Activated CD4-positive, CD25-positive, alpha-beta regulatory T cell (primary cell): ENCODE measurements around the gene CD163.
"Not testable (repeated sequence)": the region's sequence is repeated elsewhere in the genome, so short reads cannot be mapped to it uniquely, and the experiment has no call there.

ENCODE experiments used
- DNase-seq, 4 experiments: peaks; one replicate each; lab custom pipeline; 2025; lab: John Stamatoyannopoulos, UW

The CD163 gene

GRCh38 chr12:7450667-7451066, 52.9 kb downstream of the CD163 start:
- no peak for DNase-seq

- DNase-seq = no peak
These were observed 55.5 kb downstream of the CD163 start for GRCh38 chr12:7448099-7448498.

DNA sequence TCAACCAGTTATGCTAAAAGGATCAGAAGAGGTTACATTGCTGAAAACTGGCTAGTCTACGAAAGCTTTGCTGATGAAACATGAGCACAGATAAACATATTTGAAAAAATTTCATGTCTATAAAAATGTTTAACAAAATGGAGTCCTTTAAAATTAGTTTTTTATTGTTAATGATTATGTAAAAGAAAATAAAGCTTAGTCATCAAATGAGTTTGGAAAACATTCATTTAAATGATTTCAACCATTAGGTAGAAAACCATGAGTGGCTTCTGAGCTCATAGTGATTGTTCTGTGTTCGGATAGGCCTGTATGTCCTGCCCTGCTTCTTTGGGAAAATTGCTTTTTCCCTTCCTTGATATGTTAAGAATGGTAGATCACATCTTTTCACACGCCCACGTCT, 59.0 kb downstream of the CD163 start:
- DNase-seq = no peak

DNA sequence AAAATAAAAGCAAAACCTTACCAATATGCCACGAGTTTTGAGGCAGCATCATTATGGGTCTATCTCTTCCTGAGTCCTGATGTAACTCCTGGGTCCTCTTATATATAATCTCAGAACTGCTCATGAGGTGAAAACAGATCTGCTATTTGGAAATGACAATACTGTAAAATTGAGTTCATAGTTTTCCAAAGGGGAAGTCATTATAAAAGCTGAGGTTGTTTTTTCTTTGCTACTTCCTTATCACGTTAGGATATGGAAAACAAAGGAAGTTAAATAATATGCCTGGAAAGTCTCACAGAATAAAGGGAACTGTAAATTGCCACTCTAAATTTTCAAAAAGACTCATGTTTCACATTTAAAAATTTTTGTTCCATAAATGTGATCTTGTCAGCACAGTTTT, 59.5 kb downstream of the CD163 start, which contains the start of gene CD163L1:
Gene CD163L1 (minus strand): TSS at position 78 of the 400 bp plus-strand sequence. CDS start 26 bp downstream, at position 52.
- DNase-seq = no peak

DNA sequence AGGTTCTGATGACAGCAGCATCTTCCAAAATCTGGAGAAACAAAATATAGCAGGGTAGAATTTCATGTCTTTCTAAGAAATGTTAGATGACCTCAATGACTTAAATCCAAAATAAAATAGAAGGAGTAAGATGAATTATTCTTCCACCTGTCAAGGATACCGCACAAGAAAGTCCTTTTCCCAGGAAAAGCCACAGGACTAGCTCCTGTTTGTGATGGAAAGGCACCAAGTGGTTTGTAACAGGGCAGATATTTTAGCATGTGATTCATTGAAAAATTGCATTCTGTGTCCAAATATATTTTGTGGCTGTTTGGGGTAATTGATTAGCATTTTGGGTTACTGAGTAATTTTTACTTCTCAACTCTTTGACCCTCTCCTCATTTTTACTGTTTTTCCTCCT, 62.4 kb downstream of the CD163 start:
- no peak for DNase-seq

- no peak for DNase-seq
These were observed 63.7 kb downstream of the CD163 start for GRCh38 chr12:7439579-7440505.

DNA sequence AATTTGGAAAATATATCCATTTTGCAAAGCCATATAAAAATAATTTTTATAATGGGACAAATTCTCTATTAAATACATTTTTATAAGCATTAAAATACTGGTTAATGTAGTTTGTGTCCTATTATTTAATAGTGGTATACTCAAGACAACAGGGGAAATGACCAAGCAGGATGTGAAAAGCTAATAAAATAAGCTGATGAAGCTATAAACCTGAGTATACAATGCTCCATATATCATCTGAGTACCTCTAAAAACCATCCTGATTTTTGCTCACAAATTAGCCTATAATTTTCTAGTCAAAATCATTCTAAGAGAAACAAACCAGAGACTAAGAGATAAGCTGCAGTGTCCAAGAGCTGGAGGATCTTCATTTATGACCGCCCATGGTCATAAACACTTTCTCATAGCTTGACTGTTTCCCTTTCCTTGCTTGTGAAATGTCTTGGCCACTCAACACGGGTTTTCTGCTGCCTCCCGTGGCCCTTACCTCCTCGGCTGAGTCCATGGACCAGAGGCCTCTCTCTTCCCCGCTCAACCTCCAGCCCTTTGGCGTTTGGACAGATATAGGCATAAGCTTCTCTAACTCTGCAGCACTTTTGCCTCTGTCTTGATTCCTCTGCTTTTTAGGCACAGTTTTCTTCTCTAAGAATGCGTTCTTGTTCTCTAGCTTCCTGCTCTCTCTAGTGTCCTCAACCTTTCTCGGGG, 65.1 kb downstream of the CD163 start:
- DNase-seq = not testable (repeated sequence)

- DNase-seq = not testable (repeated sequence)
These were observed 66.1 kb downstream of the CD163 start for GRCh38 chr12:7437494-7437893.

DNA sequence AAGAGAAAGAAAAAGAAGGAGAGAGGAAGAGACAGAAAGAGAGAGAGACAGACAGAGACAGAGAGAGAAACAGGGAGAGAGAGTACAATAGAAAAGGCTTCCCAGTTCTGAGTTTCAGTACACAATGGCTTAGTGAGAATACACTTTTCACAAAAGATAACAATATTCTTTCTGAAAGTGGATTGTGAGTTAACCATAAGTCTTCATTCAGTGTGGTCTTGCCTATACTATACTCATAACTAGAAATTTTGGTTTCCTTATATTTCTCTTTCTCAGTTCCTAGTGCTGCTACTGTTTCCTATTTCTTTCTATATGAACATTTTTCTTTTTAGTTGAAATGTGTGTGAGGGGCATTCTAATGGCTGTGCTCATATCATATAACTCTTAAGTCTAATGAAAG, 68.9 kb downstream of the CD163 start:
- DNase-seq = no peak

- DNase-seq = no peak
These were observed 70.2 kb downstream of the CD163 start for GRCh38 chr12:7433276-7433822.

GRCh38 chr12:7431993-7432685, 71.4 kb downstream of the CD163 start:
- DNase-seq = no peak
